IMR-90 (cell line): ENCODE data around the gene ATG4A.

Experiments
- CEBPB ChIP-seq: IDR thresholded peaks from 2 replicates; pipeline ENCODE4 v1.6.1; 2012; ENCODE audit warnings: low read depth, low read length, improper control_type of control experiment
- FOS ChIP-seq: fragments of 150-350 bp; IDR thresholded peaks from 2 replicates; pipeline ENCODE4 v1.6.1; 2016; ENCODE audit warnings: low read depth, low read length
- MAFK ChIP-seq: IDR thresholded peaks from 2 replicates; pipeline ENCODE4 v1.6.1; 2012; ENCODE audit warnings: low read depth, low read length, improper control_type of control experiment
- MAZ ChIP-seq: IDR thresholded peaks from 2 replicates; pipeline ENCODE4 v1.6.1; 2012; ENCODE audit warnings: low read depth, mild to moderate bottlenecking, low read length, improper control_type of control experiment, moderate library complexity, borderline replicate concordance
- NFE2L2 ChIP-seq: fragments of 150-350 bp; IDR thresholded peaks from 2 replicates; pipeline ENCODE4 v1.6.1; 2016; ENCODE audit warnings: low read depth, mild to moderate bottlenecking, low read length
- POLR2A ChIP-seq: IDR thresholded peaks from 2 replicates; pipeline ENCODE4 v1.6.1; 2012; ENCODE audit warnings: mild to moderate bottlenecking, low read depth, low read length
- RAD21 ChIP-seq: IDR thresholded peaks from 2 replicates; pipeline ENCODE4 v1.6.1; 2012; ENCODE audit warnings: low read length, improper control_type of control experiment
- RFX5 ChIP-seq: IDR thresholded peaks from 2 replicates; pipeline ENCODE4 v1.8.0; 2012; ENCODE audit warnings: low read depth, mild to moderate bottlenecking, low read length, moderate library complexity
- USF2 ChIP-seq: fragments of 150-350 bp; IDR thresholded peaks from 2 replicates; pipeline ENCODE4 v1.6.1; 2017; ENCODE audit warnings: mild to moderate bottlenecking, antibody characterized with exemption, low read length, low read depth
- TF ChIP-seq, protein P1 (sequence below): conservative IDR thresholded peaks from 2 replicates; pipeline ENCODE4 v1.5.1; 2012; ENCODE audit warnings: mild to moderate bottlenecking, low read depth, low read length, improper control_type of control experiment

DNA sequence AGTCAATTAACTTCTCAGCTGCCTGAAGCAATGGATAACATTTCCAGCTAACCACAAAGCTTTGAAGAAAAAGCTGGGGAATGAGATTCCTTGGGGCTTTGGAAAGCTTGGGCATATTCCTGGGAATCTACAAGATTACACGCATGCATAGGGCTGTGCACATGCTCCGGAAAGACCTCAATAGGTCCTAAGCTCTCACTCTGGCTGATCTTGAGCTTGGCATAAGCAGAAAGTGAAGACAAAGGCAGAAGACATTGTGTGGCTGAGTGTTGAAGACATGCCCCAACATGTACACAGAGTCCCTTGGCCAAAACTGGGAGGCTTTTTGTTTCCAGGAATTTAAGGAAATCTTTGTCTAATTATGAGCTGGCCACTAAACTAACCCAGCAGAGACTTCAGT is 31.2 kb downstream of the ATG4A start:
- TF ChIP-seq, protein P1, sequence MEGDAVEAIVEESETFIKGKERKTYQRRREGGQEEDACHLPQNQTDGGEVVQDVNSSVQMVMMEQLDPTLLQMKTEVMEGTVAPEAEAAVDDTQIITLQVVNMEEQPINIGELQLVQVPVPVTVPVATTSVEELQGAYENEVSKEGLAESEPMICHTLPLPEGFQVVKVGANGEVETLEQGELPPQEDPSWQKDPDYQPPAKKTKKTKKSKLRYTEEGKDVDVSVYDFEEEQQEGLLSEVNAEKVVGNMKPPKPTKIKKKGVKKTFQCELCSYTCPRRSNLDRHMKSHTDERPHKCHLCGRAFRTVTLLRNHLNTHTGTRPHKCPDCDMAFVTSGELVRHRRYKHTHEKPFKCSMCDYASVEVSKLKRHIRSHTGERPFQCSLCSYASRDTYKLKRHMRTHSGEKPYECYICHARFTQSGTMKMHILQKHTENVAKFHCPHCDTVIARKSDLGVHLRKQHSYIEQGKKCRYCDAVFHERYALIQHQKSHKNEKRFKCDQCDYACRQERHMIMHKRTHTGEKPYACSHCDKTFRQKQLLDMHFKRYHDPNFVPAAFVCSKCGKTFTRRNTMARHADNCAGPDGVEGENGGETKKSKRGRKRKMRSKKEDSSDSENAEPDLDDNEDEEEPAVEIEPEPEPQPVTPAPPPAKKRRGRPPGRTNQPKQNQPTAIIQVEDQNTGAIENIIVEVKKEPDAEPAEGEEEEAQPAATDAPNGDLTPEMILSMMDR, result no peak
- TF ChIP-seq POLR2A (no peak), FOS (no peak), MAZ (no peak), CEBPB (no peak), RAD21 (no peak), USF2 (no peak), RFX5 (no peak), MAFK (no peak), NFE2L2 (no peak)
